Liver (tissue), 3 donors: ENCODE measurements around the gene ABHD2.

Experiments
- EGR1 ChIP-seq, 2 donors: IDR thresholded peaks; 2 replicates each; pipeline ENCODE4 v1.6.1; 2016 to 2018; ENCODE audit warnings: antibody characterized with exemption in 2 of 2, low read depth in 2 of 2
- GABPA ChIP-seq, 2 donors: IDR thresholded peaks in 1 of 2; conservative IDR thresholded peaks in 1 of 2; 2 replicates each; pipeline ENCODE4 v1.6.1; 2016; ENCODE audit warnings: antibody characterized with exemption in 2 of 2, mild to moderate bottlenecking in 1 of 2, moderate library complexity in 1 of 2
- HNF4G ChIP-seq: IDR thresholded peaks from 2 replicates; pipeline ENCODE4 v1.6.1; 2016; ENCODE audit warnings: antibody characterized with exemption
- JUND ChIP-seq, 2 donors: IDR thresholded peaks; 2 replicates each; pipeline ENCODE4 v1.6.1; 2016; ENCODE audit warnings: antibody characterized with exemption in 2 of 2
- SP1 ChIP-seq: IDR thresholded peaks from 2 replicates; pipeline ENCODE4 v1.6.1; 2018; ENCODE audit warnings: antibody characterized with exemption, mild to moderate bottlenecking
- TF ChIP-seq, protein P1 (sequence below): fragments of 150-350 bp; IDR thresholded peaks from 2 replicates; pipeline ENCODE4 v1.5.1; 2017; ENCODE audit warnings: improper control_type of control experiment, low read depth, low read length; ENCODE audit not compliant: missing input control
- TF ChIP-seq, protein P2 (sequence below): IDR thresholded peaks from 2 replicates; pipeline ENCODE4 v1.6.1; 2016; ENCODE audit warnings: antibody characterized with exemption, mild to moderate bottlenecking
- TF ChIP-seq, protein P3 (sequence below): IDR thresholded peaks from 2 replicates; pipeline ENCODE4 v1.6.1; 2016; ENCODE audit warnings: antibody characterized with exemption
- TF ChIP-seq, protein P4 (sequence below): IDR thresholded peaks from 2 replicates; pipeline ENCODE4 v1.6.1; 2016; ENCODE audit warnings: antibody characterized with exemption
- TF ChIP-seq, protein P5 (sequence below): IDR thresholded peaks from 2 replicates; pipeline ENCODE4 v1.6.1; 2016; ENCODE audit warnings: antibody characterized with exemption
- donor health status: healthy.
- donor health status: healthy.

DNA sequence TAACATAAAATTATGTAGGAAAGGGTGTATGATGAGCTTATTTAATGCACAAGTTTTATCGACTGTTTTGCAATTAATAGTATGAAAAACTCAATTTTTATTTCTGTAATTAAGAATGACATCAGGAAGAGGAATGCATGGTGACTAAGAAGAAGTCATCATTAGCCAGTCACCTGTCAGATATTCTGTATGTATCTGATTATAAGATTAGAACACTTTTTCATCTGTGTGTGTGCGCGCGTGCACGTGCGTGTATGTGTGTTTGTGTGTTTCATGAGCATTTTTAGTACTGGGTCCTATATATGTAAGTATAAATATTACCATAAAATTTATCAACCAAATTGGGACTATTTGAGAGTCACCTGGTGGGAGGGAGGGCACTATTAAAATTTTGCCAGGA is 5.0 kb upstream of the ABHD2 start:
- TF ChIP-seq, protein P1, sequence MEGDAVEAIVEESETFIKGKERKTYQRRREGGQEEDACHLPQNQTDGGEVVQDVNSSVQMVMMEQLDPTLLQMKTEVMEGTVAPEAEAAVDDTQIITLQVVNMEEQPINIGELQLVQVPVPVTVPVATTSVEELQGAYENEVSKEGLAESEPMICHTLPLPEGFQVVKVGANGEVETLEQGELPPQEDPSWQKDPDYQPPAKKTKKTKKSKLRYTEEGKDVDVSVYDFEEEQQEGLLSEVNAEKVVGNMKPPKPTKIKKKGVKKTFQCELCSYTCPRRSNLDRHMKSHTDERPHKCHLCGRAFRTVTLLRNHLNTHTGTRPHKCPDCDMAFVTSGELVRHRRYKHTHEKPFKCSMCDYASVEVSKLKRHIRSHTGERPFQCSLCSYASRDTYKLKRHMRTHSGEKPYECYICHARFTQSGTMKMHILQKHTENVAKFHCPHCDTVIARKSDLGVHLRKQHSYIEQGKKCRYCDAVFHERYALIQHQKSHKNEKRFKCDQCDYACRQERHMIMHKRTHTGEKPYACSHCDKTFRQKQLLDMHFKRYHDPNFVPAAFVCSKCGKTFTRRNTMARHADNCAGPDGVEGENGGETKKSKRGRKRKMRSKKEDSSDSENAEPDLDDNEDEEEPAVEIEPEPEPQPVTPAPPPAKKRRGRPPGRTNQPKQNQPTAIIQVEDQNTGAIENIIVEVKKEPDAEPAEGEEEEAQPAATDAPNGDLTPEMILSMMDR = no peak
- TF ChIP-seq, protein P2, sequence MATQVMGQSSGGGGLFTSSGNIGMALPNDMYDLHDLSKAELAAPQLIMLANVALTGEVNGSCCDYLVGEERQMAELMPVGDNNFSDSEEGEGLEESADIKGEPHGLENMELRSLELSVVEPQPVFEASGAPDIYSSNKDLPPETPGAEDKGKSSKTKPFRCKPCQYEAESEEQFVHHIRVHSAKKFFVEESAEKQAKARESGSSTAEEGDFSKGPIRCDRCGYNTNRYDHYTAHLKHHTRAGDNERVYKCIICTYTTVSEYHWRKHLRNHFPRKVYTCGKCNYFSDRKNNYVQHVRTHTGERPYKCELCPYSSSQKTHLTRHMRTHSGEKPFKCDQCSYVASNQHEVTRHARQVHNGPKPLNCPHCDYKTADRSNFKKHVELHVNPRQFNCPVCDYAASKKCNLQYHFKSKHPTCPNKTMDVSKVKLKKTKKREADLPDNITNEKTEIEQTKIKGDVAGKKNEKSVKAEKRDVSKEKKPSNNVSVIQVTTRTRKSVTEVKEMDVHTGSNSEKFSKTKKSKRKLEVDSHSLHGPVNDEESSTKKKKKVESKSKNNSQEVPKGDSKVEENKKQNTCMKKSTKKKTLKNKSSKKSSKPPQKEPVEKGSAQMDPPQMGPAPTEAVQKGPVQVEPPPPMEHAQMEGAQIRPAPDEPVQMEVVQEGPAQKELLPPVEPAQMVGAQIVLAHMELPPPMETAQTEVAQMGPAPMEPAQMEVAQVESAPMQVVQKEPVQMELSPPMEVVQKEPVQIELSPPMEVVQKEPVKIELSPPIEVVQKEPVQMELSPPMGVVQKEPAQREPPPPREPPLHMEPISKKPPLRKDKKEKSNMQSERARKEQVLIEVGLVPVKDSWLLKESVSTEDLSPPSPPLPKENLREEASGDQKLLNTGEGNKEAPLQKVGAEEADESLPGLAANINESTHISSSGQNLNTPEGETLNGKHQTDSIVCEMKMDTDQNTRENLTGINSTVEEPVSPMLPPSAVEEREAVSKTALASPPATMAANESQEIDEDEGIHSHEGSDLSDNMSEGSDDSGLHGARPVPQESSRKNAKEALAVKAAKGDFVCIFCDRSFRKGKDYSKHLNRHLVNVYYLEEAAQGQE = no peak
- TF ChIP-seq, protein P3, sequence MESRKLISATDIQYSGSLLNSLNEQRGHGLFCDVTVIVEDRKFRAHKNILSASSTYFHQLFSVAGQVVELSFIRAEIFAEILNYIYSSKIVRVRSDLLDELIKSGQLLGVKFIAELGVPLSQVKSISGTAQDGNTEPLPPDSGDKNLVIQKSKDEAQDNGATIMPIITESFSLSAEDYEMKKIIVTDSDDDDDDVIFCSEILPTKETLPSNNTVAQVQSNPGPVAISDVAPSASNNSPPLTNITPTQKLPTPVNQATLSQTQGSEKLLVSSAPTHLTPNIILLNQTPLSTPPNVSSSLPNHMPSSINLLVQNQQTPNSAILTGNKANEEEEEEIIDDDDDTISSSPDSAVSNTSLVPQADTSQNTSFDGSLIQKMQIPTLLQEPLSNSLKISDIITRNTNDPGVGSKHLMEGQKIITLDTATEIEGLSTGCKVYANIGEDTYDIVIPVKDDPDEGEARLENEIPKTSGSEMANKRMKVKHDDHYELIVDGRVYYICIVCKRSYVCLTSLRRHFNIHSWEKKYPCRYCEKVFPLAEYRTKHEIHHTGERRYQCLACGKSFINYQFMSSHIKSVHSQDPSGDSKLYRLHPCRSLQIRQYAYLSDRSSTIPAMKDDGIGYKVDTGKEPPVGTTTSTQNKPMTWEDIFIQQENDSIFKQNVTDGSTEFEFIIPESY = no peak
- TF ChIP-seq SP1 = no peak
- TF ChIP-seq HNF4G = no peak
- TF ChIP-seq, protein P4, sequence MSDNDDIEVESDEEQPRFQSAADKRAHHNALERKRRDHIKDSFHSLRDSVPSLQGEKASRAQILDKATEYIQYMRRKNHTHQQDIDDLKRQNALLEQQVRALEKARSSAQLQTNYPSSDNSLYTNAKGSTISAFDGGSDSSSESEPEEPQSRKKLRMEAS = no peak
- no peak for TF ChIP-seq JUND (IDR thresholded peaks at IDR 0.05)
- TF ChIP-seq GABPA (IDR thresholded peaks at IDR 0.05 in 1 of 2, conservative IDR thresholded peaks at IDR 0.05 in 1 of 2) = no peak
- no peak for TF ChIP-seq EGR1 (IDR thresholded peaks at IDR 0.05; ENCODE audit: low read depth in 2 of 2)
- TF ChIP-seq, protein P5, sequence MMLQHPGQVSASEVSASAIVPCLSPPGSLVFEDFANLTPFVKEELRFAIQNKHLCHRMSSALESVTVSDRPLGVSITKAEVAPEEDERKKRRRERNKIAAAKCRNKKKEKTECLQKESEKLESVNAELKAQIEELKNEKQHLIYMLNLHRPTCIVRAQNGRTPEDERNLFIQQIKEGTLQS = no peak
